Endothelial cell of umbilical vein (primary cell): ENCODE data around the gene SLC22A8. TPM values are rescaled to one million over a fixed set of nuclear protein-coding genes. Genes with fewer than 3 reads are reported as not detected.

ENCODE experiments used
- BruUV-seq: library from RNA; stranded (reverse); fragments of 400-500 nt; replicated peaks from 2 replicates; lab custom pipeline; 2021; lab: Mats Ljungman, UMichigan
- CTCF ChIA-PET: fragments of 300-600, 350-600 bp; sonication (Branson Sonifier 250); formaldehyde crosslinking; loops from one replicate; lab custom pipeline; 2021; ENCODE audit warnings: antibody characterized with exemption, inconsistent platforms; lab: Charles Lee
- POLR2A ChIA-PET: fragments of 300-600, 350-600 bp; sonication (Branson Sonifier 250); formaldehyde crosslinking; loops from one replicate; lab custom pipeline; 2021; ENCODE audit warnings: antibody characterized with exemption, inconsistent platforms; lab: Charles Lee
- DNase-seq: peaks from one replicate; pipeline ENCODE4 v3.0.0-alpha.2; 2011; ENCODE audit warnings: low read depth, low spot score
- FAIRE-seq: peaks from 2 replicates; lab custom pipeline; 2011; peaks lifted over from hg19 to GRCh38; lab: Jason Lieb, UNC
- H2AFZ ChIP-seq: 2 replicates; pipeline ENCODE4 v1.6.0; 2012; ENCODE audit warnings: low read depth, low read length, control low read depth, inconsistent platforms
- H3K27ac ChIP-seq: 2 replicates; pipeline ENCODE4 v1.5.1; 2011; ENCODE audit warnings: low read depth, mild to moderate bottlenecking, control low read depth, low read length, moderate library complexity; ENCODE audit not compliant: insufficient read depth
- H3K27me3 ChIP-seq, 2 experiments: 2 replicates each; pipeline versions ENCODE4 v1.6.0 to v1.6.1; 2011; ENCODE audit warnings: low read length in 2 of 2, mixed read lengths in 1 of 2; ENCODE audit not compliant: control insufficient read depth in 2 of 2, insufficient read depth in 2 of 2
- H3K36me3 ChIP-seq, 2 experiments: 2 replicates in 1 of 2; 3 replicates in 1 of 2; pipeline ENCODE4 v1.5.1; 2011; ENCODE audit warnings: low read length in 2 of 2, mild to moderate bottlenecking in 1 of 2, moderate library complexity in 1 of 2; ENCODE audit not compliant: control insufficient read depth in 2 of 2, insufficient read depth in 2 of 2; ENCODE audit errors: extremely low read depth in 1 of 2
- H3K4me1 ChIP-seq: 3 replicates; pipeline ENCODE4 v1.5.1; 2011; ENCODE audit warnings: mild to moderate bottlenecking, low read length; ENCODE audit not compliant: control insufficient read depth, insufficient read depth; ENCODE audit errors: extremely low read depth
- H3K4me2 ChIP-seq: 2 replicates; pipeline ENCODE4 v1.6.1; 2011; ENCODE audit warnings: low read length, control low read depth, mixed read lengths; ENCODE audit not compliant: insufficient read depth
- H3K4me3 ChIP-seq, 3 experiments: fragments of 200-600 bp in 1 of 3; sonication (generic), shearing (Covaris generic) in 1 of 3; replicated peaks in 1 of 3; 2 replicates each; pipeline ENCODE4 v1.5.1; 2011 to 2016; ENCODE audit warnings: control low read depth in 3 of 3, low read length in 3 of 3, mild to moderate bottlenecking in 2 of 3, inconsistent platforms in 1 of 3, low read depth in 1 of 3, moderate library complexity in 1 of 3; ENCODE audit not compliant: insufficient read depth in 1 of 3
- H3K79me2 ChIP-seq: 2 replicates; pipeline ENCODE4 v1.6.0; 2012; ENCODE audit warnings: low read length, inconsistent platforms; ENCODE audit not compliant: control insufficient read depth, insufficient read depth
- H3K9ac ChIP-seq: replicated peaks from 2 replicates; pipeline ENCODE3; 2011; ENCODE audit warnings: low read length, control low read depth; ENCODE audit not compliant: insufficient read depth; ENCODE audit errors: extremely low read depth
- H3K9me1 ChIP-seq: replicated peaks from 3 replicates; pipeline ENCODE4 v1.6.0; 2011; ENCODE audit warnings: mild to moderate bottlenecking, low read length; ENCODE audit not compliant: control insufficient read depth, insufficient read depth; ENCODE audit errors: extremely low read depth
- H3K9me3 ChIP-seq: replicated peaks from 2 replicates; pipeline ENCODE4 v1.5.1; 2012; ENCODE audit warnings: low read length, inconsistent platforms; ENCODE audit not compliant: control insufficient read depth, insufficient read depth
- H4K20me1 ChIP-seq: replicated peaks from 2 replicates; pipeline ENCODE3; 2011; ENCODE audit warnings: mild to moderate bottlenecking, low read length; ENCODE audit not compliant: control insufficient read depth, insufficient read depth; ENCODE audit errors: extremely low read depth
- EZH2 ChIP-seq: IDR thresholded peaks from 2 replicates; pipeline ENCODE4 v1.6.1; 2012; ENCODE audit warnings: borderline replicate concordance, low read depth, mild to moderate bottlenecking, moderate library complexity, low read length, inconsistent platforms; ENCODE audit not compliant: severe bottlenecking
- FOS ChIP-seq: IDR thresholded peaks from 2 replicates; pipeline ENCODE4 v1.6.1; 2011; ENCODE audit warnings: mild to moderate bottlenecking, low read length, moderate library complexity, borderline replicate concordance; ENCODE audit not compliant: insufficient read depth
- GATA2 ChIP-seq: IDR thresholded peaks from 2 replicates; pipeline ENCODE4 v1.7.0; 2011; ENCODE audit warnings: low read depth, mild to moderate bottlenecking, moderate library complexity, mixed read lengths, low read length; ENCODE audit not compliant: insufficient read length, insufficient read depth
- JUN ChIP-seq: IDR thresholded peaks from 2 replicates; pipeline ENCODE4 v1.6.1; 2011; ENCODE audit warnings: borderline replicate concordance, low read depth; ENCODE audit not compliant: insufficient read length, insufficient read depth
- MYC ChIP-seq: IDR thresholded peaks from one replicate; pipeline ENCODE4 v1.6.1; 2011; ENCODE audit warnings: mild to moderate bottlenecking, low read depth, low read length
- POLR2A ChIP-seq: IDR thresholded peaks from 2 replicates; pipeline ENCODE4 v1.6.1; 2012; ENCODE audit warnings: low read depth, mild to moderate bottlenecking, control low read depth, low read length
- POLR2AphosphoS5 ChIP-seq: IDR thresholded peaks from 2 replicates; pipeline ENCODE4 v1.6.1; 2012; ENCODE audit warnings: low read depth, mild to moderate bottlenecking, control low read depth, low read length, moderate library complexity; ENCODE audit not compliant: insufficient read depth
- dilution Hi-C: fragments of 300-500 bp; cut with MboI; formaldehyde crosslinking; loops from one replicate; pipeline ENCODE4 v1.15.0; 2019; ENCODE audit warnings: low sequenced_read_pairs; ENCODE audit not compliant: extremely low pct_ligation_motif_present
- intact Hi-C: fragments of 100-400 bp; cut with micrococcal nuclease; formaldehyde crosslinking; loops from one replicate; pipeline ENCODE4 v1.10.0; 2022
- polyA plus RNA-seq, 4 experiments: library from polyadenylated mRNA; depleted of rRNA in 3 of 4; stranded (reverse) in 3 of 4; unstranded in 1 of 4; fragments of >200 nt; gene quantifications; 2 replicates each; pipeline versions ENCODE4 v1.2.1 to v1.2.3, GENCODE V29; 2011 to 2012; ENCODE audit warnings: missing spikeins in 1 of 4
- total RNA-seq: library from RNA; stranded (reverse); gene quantifications from 2 replicates; pipeline ENCODE4 v1.2.3, GENCODE V29; 2021

Gene SLC22A8
- total and polyA plus RNA-seq, 2 donors (not counting 3 experiments of a cell fraction or from before 2014, with no cell fraction given): not detected

DNA sequence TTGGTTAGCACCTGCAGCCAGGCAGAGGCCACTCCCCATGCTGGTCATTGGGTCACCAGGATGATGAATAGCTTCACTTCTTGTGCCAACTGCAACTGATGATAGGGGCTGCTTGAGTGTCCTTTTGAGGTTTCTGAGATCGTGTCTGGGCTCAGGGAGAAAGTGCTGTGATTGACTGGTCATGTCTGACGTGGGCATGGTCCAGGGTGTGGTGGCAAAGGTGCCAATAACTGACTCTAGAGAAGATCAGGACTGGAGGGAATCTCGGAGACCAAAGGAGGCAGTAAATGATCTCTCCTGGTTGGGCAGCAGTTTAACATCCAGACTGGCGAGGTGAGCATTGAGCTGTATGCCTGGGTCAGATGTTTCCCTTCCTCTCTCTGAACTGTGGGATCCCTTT lies 20.9 kb downstream of the SLC22A8 start:
- FAIRE-seq: no peak
- ChIA-PET POLR2A (no interaction called here), CTCF (interaction anchor here (0.5 to 1.7 kb wide), 2 partner anchors 14 to 54 kb away, joined by 3 to 4 read pairs; no protein-coding TSS in a partner anchor)

DNA sequence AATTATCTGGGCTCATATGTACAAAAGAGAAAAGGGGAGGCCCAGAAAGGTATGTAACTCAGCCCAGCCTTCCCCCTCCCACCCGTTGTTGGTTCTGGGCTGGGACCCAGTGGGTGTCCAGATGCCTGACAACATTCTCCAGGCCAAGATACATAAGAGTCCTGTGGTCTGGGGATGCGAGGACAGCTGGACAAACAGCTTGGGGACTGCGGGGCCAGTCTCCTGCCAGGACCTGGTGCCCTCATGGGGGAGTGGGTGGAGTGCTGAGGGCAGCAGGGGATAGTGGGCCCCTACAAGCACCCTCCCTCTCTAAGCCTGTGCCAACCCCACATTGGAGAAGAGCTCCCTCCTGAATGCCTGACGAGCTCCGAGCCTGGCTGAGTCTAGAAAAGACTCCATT lies 27.4 kb downstream of the SLC22A8 start:
- Histone ChIP-seq H3K4me1 (no peaks in the 10 kb centered on the region), H3K9ac (no peak overlapping the region), H3K27ac (no peak overlapping the region), H2AFZ (no peak overlapping the region), H3K9me1 (no peaks in the 10 kb centered on the region), H3K27me3 (peaks cover 0 to 2% of the 10 kb centered on the region in 2 experiments), H3K36me3 (no peaks in the 10 kb centered on the region), H3K4me3 (no peak overlapping the region), H3K4me2 (no peak overlapping the region), H3K79me2 (no peaks in the 10 kb centered on the region), H3K9me3 (no peaks in the 10 kb centered on the region), H4K20me1 (no peaks in the 10 kb centered on the region)
- FAIRE-seq (no peak), DNase-seq (no peak)
- CTCF ChIA-PET: no interaction called here
- no TSS peak for BruUV-seq
- intact Hi-C loops (no loop called here), dilution Hi-C loops (no loop called here)
- POLR2A ChIA-PET: no interaction called here
- TF ChIP-seq POLR2A: no peak
- no peak for TF ChIP-seq JUN
- no peak for TF ChIP-seq GATA2
- no peak for TF ChIP-seq MYC
- no peak for TF ChIP-seq EZH2
- no peak for TF ChIP-seq FOS
- TF ChIP-seq POLR2AphosphoS5: no peak

More for the DNA sequence above, 20.9 kb downstream of the SLC22A8 start:
- no peak for DNase-seq
- no peaks in the 10 kb centered on the region for H3K4me1 ChIP-seq
- no TSS peak for BruUV-seq
- no peak overlapping the region for H3K9ac ChIP-seq
- no peak overlapping the region for H2AFZ ChIP-seq
- intact Hi-C loops: no loop called here
- dilution Hi-C loops: no loop called here
- peaks cover 0 to 2% of the 10 kb centered on the region in 2 experiments for H3K27me3 ChIP-seq
- TF ChIP-seq GATA2: no peak
- no peak for TF ChIP-seq FOS
- no peak overlapping the region for H3K4me3 ChIP-seq
- no peak overlapping the region for H3K4me2 ChIP-seq
- H3K9me1 ChIP-seq: no peaks in the 10 kb centered on the region
- H3K36me3 ChIP-seq: no peaks in the 10 kb centered on the region
- no peaks in the 10 kb centered on the region for H4K20me1 ChIP-seq
- H3K9me3 ChIP-seq: no peaks in the 10 kb centered on the region
- no peaks in the 10 kb centered on the region for H3K79me2 ChIP-seq
- H3K27ac ChIP-seq: no peak overlapping the region
